Activated T-cell treated with anti-CD3 and anti-CD28 coated beads for 1 hour (primary cell): ENCODE measurements around the gene CAST.

Experiments
- DNase-seq: peaks from one replicate; pipeline ENCODE4 v3.0.0-alpha.2; 2020; ENCODE audit warnings: low read depth

Gene CAST

GRCh38 chr5:96671441-96671840 lies 9.3 kb downstream of the CAST start:
- DNase-seq: no peak

- no peak for DNase-seq
Observed at GRCh38 chr5:96673127-96673526, 11.0 kb downstream of the CAST start.

- DNase-seq: no peak
Observed at GRCh38 chr5:96675882-96676281, 13.7 kb downstream of the CAST start.

GRCh38 chr5:96677496-96677895 lies 15.3 kb downstream of the CAST start:
- DNase-seq: no peak

GRCh38 chr5:96679293-96679692 lies 17.1 kb downstream of the CAST start:
- no peak for DNase-seq

- no peak for DNase-seq
Observed at GRCh38 chr5:96680759-96681470, 18.7 kb downstream of the CAST start.

- DNase-seq: no peak
Observed at GRCh38 chr5:96683392-96683791, 21.2 kb downstream of the CAST start.

- no peak for DNase-seq
Observed at GRCh38 chr5:96683810-96684209, 21.6 kb downstream of the CAST start.

GRCh38 chr5:96687080-96687479 lies 24.9 kb downstream of the CAST start:
- no peak for DNase-seq

- no peak for DNase-seq
Observed at GRCh38 chr5:96687812-96688453, 25.8 kb downstream of the CAST start.

- no peak for DNase-seq
Observed at GRCh38 chr5:96690861-96691260, 28.7 kb downstream of the CAST start.

- no peak for DNase-seq
Observed at GRCh38 chr5:96691503-96692303, 29.5 kb downstream of the CAST start.

- DNase-seq: no peak
Observed at GRCh38 chr5:96692441-96692840, 30.3 kb downstream of the CAST start.

- no peak for DNase-seq
Observed at GRCh38 chr5:96699186-96699820, 37.1 kb downstream of the CAST start.

GRCh38 chr5:96702503-96703383 lies 40.6 kb downstream of the CAST start:
- peak; percentile 55 for DNase-seq

GRCh38 chr5:96703384-96703920 lies 41.3 kb downstream of the CAST start:
- no peak for DNase-seq

GRCh38 chr5:96703995-96704394 lies 41.8 kb downstream of the CAST start:
- DNase-seq: no peak

- DNase-seq: no peak
Observed at GRCh38 chr5:96706433-96707111, 44.4 kb downstream of the CAST start.

- DNase-seq: no peak
Observed at GRCh38 chr5:96708600-96708999, 46.4 kb downstream of the CAST start.

GRCh38 chr5:96709152-96709821 lies 47.1 kb downstream of the CAST start:
- DNase-seq: no peak
